Measurements from ENCODE around the gene RNF208. TPM values are rescaled to one million over a fixed set of nuclear protein-coding genes. Genes with fewer than 3 reads are reported as not detected.

The RNF208 gene
- polyA plus RNA-seq, 4 donors = 7.9 to 16.3 (median 10.1) TPM

GRCh38 chr9:137193771-137194170 lies 28.3 kb downstream of the RNF208 start:
- no peak for DNase-seq (ENCODE audit: low read depth in 4 of 4, low spot score in 3 of 4)

- DNase-seq (ENCODE audit: low read depth in 4 of 4, low spot score in 3 of 4) = no peak
Observed at GRCh38 chr9:137192859-137193258, 29.2 kb downstream of the RNF208 start.

GRCh38 chr9:137192448-137192780 lies 29.6 kb downstream of the RNF208 start:
- no peak for DNase-seq (ENCODE audit: low read depth in 4 of 4, low spot score in 3 of 4)

- DNase-seq (ENCODE audit: low read depth in 4 of 4, low spot score in 3 of 4) = no peak
Observed at GRCh38 chr9:137191691-137192447, 30.2 kb downstream of the RNF208 start.

DNA sequence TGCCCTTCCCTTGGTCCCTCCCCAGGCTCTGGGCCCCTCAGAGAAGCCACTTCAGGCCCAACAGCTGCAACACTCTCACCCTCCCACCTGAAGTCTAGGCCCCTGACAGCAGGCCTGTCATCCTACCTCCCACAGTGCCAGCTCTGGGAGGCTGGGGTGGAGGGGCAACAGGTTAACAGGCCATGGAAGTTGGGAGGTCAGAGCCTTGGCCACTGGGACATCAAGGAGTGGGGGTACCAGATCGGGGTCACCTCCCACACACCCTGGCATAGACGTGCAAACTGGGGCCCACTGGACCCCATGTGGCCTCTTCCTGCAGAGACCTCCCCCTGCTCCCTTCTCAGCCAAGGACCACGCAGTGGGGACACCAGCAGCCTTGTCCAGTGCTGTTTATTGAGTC lies 30.8 kb downstream of the RNF208 start:
- DNase-seq (ENCODE audit: low read depth in 4 of 4, low spot score in 3 of 4) = no peak

- DNase-seq (ENCODE audit: low read depth in 4 of 4, low spot score in 3 of 4) = no peak
Observed at GRCh38 chr9:137190315-137190856, 31.7 kb downstream of the RNF208 start.

DNA sequence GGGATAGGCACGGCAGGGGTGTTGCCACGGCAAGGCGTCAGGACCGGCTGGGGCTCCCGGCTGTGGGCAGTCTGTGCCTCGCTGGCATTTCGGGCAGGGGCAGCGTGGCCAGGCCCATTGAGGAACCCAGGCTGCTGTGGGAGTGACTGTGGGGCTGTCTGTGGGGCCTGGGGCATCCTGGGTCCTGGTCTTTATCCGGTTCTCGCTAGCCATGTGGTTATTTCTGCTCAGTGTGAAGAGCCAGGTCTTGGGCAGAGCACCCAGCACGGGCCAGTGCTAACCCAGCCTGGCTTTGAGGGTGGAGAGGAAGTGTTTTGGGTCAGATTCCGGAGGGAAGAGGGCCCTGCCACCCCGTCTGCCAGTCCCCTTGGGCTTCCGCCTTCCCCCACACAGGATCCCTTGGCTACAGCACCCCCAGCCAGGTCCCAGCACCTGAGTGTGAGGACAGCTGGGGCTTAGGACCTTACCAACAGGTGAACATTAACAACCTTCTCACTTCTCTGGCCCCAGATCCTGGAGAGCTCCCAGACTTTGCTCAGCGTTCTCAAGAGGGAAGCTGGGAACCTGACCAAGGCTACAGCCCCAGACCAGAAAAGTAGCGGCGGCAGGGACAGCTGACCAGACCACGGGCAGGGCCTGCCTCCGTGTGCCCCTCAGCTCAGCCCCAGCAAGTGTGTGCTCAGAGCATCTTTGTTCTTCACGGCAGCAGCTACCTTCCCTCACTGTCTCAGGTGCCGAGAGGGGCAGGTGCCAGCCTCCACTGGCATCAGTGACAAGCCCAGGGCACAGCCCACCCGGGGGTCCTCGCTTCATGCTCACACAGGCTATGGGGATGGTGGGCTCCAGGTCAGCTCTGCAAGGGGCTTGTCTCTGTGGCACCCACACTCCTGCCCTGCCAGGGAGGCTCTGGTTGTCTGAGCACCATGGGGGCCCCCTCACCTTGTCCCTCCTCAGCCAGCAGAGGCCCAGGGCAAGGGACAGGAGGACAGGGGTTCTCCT lies 32.4 kb downstream of the RNF208 start:
- DNase-seq (ENCODE audit: low read depth in 4 of 4, low spot score in 3 of 4) = no peak

DNA sequence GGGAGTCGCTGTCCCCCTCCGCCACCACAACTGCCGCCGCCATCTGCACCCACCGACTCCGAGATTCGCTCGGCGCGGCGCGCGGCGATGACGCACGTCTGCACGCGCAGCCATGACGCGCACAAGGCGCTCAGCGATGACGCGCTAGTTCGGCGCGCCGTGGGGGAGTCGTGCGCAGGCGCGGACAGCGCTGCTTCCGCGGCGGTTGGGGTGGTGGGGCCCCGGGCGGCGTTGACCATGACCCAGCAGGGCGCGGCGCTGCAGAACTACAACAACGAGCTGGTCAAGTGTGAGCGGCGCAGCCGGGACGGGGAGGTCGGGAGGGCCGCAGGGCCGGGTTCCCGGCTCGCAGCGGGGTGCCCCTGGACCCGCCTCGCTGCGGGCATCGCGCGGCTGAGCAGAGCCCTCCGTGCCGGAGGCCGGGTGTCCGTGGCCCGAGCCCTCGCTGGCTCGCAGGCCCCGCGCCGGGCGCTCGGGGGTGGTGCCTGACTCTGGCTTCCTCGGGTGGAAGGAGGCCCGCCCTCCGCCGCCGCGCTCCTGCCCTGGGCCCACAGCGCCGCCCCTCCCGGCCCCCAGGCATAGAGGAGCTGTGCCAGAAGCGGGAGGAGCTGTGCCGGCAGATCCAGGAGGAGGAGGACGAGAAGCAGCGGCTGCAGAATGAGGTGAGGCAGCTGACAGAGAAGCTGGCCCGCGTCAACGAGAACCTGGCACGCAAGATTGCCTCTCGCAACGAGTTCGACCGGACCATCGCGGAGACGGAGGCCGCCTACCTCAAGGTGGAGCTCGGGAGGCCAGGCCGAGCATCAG lies 33.3 kb downstream of the RNF208 start, which contains the start of the genes ANAPC2 and SSNA1:
Gene ANAPC2, minus strand, starts transcription at position 71 of the 807 bp plus-strand sequence. Its CDS starts 28 bp downstream, at position 43.
Gene SSNA1, plus strand, starts transcription at position 187 of the 807 bp plus-strand sequence. Its CDS starts 51 bp downstream, at position 238.
- DNase-seq (ENCODE audit: low read depth in 4 of 4, low spot score in 3 of 4) = peak; percentile 89 to 98 (median 92)

- DNase-seq (ENCODE audit: low read depth in 4 of 4, low spot score in 3 of 4) = no peak
Observed at GRCh38 chr9:137188086-137188489, 34.0 kb downstream of the RNF208 start.

- DNase-seq (ENCODE audit: low read depth in 4 of 4, low spot score in 3 of 4) = no peak
Observed at GRCh38 chr9:137187386-137187785, 34.7 kb downstream of the RNF208 start.

DNA sequence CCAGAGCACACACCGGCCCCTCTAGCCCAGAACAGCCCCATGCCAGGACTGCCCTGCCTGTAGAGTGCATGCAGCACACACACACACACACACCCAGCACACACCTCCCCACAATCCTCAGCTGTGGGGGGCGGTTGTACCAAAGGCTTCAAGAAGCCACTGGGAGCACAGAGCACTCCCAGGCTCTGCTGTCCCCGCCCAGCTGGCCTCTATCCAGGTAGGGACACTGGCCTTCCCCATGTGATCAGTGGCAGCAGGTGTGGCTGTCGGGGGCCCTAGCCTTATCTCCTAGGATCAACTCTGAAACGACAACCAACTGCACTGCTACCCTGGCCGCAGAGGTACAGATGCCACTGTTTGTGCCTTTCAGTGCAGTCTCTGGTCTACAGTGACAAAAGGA lies 35.7 kb downstream of the RNF208 start:
- DNase-seq (ENCODE audit: low read depth in 4 of 4, low spot score in 3 of 4) = no peak

GRCh38 chr9:137185921-137186320 lies 36.1 kb downstream of the RNF208 start:
- no peak for DNase-seq (ENCODE audit: low read depth in 4 of 4, low spot score in 3 of 4)

DNA sequence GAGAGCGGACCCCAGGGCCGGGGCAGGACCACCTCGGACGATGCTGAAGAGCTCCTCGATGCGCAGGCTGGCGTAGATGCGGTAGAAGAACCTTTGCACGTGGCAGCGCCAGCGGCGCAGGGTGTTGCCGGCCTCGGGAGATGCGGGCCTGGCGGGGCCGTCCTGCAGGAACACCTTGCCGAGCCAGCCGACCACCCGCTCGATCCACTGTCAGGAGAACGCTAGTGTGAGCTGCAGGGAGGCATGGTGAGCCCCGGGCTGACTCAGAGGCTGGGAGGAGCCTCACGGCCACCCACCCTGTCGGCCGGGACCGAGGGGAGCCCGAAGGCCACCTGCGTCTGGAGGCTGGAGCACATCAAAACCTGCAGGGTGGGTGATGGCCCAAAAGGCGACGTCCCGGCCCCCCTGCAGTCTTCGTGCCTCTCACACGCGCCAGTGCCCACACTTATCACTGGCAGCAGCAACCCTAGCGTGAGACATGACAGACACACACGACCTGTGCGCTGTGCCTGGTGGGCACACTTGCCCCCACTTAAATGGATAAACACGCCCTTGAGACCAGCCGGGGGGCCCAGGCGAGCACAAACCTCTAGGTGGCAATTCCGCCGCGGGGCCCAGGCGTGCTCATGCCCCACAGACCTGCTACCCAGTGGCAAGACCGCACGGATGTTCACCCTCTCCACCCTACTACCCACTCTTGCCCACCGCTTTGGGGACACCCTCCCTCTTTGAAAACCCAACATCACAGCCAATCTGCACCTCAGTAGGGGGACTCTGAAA lies 37.0 kb downstream of the RNF208 start:
- no peak for DNase-seq (ENCODE audit: low read depth in 4 of 4, low spot score in 3 of 4)

DNA sequence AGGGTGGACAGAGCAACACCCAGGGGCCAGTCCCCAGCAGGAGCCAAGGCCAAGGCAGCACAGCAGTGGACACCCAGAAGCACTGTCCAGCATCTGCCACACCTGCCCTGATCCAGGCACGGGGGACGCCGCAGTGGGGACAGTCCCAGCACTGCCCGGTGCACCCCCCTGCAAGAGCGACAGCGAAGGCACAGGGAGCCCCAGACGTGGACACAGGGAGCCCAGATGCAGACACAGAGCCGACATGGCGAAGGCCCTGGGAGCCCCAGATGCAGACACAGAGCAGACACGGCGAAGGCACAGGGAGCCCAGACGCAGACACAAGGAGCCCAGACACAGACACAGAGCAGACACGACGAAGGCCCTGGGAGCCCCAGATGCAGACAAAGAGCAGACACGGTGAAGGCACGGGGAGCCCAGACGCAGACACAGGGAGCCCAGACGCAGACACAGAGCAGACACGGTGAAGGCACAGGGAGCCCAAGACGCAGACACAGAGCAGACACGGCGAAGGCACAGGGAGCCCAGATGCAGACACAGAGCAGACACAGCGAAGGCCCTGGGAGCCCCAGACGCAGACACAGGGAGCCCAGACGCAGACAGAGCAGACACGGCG lies 38.0 kb downstream of the RNF208 start:
- no peak for DNase-seq (ENCODE audit: low read depth in 4 of 4, low spot score in 3 of 4)

DNA sequence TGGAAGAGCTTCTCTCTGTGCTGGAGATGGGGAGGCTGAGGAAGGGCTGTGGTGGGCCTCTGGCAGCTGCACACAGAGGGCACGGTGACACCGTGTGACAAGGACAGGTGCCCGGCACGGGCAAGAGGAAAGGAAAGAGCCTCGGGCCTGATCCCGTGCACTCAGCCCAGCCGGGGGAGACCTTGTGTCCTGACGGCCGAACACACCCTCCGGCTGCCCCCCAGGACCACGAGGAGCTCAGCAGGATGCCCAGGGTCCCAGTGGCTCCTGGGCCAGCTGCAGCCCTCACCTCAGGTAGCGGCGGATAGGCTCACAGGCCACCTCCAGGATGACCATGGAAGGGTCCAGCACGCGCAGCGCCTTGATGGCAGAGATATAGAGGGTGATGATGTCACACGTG lies 39.2 kb downstream of the RNF208 start:
- no peak for DNase-seq (ENCODE audit: low read depth in 4 of 4, low spot score in 3 of 4)

GRCh38 chr9:137181680-137182079 lies 40.4 kb downstream of the RNF208 start:
- DNase-seq (ENCODE audit: low read depth in 4 of 4, low spot score in 3 of 4) = no peak

GRCh38 chr9:137180491-137180890 lies 41.5 kb downstream of the RNF208 start:
- no peak for DNase-seq (ENCODE audit: low read depth in 4 of 4, low spot score in 3 of 4)

GRCh38 chr9:137179761-137180160 lies 42.3 kb downstream of the RNF208 start:
- no peak for DNase-seq (ENCODE audit: low read depth in 4 of 4, low spot score in 3 of 4)
